Measurements from ENCODE around the gene OPHN1.

DNA sequence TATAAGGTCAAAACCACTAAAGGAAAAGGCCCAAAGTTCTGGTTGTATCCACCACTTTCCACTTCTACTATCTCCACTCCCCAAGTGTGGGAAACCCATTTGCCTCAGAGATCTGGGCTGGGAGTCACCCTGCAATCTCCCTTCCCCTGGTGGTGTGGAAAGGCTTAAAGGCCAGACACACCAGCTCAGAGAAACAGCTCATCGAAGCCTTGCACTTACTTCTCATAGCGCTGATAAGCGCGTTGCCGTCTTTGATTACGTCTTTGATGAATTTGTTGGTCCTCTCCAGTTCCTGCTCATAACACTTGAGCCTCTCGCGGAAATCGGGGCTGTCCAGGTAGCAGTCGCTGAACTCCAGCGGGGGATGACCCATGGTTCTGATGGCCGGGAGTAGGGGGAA is 647 bp downstream of the OPHN1 start:
- TF ChIP-seq POLR2AphosphoS5 (IDR thresholded peaks at IDR 0.05) = no peak
- TF ChIP-seq, protein P1, sequence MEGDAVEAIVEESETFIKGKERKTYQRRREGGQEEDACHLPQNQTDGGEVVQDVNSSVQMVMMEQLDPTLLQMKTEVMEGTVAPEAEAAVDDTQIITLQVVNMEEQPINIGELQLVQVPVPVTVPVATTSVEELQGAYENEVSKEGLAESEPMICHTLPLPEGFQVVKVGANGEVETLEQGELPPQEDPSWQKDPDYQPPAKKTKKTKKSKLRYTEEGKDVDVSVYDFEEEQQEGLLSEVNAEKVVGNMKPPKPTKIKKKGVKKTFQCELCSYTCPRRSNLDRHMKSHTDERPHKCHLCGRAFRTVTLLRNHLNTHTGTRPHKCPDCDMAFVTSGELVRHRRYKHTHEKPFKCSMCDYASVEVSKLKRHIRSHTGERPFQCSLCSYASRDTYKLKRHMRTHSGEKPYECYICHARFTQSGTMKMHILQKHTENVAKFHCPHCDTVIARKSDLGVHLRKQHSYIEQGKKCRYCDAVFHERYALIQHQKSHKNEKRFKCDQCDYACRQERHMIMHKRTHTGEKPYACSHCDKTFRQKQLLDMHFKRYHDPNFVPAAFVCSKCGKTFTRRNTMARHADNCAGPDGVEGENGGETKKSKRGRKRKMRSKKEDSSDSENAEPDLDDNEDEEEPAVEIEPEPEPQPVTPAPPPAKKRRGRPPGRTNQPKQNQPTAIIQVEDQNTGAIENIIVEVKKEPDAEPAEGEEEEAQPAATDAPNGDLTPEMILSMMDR (IDR thresholded peaks at IDR 0.05) = no peak
- TF ChIP-seq POLR2A (IDR thresholded peaks at IDR 0.05; ENCODE audit: low read depth) = no peak
